H9 (cell line): ENCODE results near the gene BICD1. TPM values are rescaled to one million over a fixed set of nuclear protein-coding genes. Genes with fewer than 3 reads are reported as not detected.

Experiments used
- DNase-seq: peaks from one replicate; pipeline ENCODE4 v3.0.0-alpha.2; 2017
- H2AFZ ChIP-seq: one replicate; pipeline ENCODE4 v1.6.1; 2013; ENCODE audit warnings: mild to moderate bottlenecking, low read length, control low read depth, moderate library complexity
- H2AK5ac ChIP-seq: 2 replicates; pipeline ENCODE4 v1.6.1; 2013; ENCODE audit warnings: low read length, control low read depth, mixed read lengths; ENCODE audit not compliant: insufficient read length
- H2BK120ac ChIP-seq: one replicate; pipeline ENCODE4 v1.6.1; 2013; ENCODE audit warnings: low read depth, mild to moderate bottlenecking, low read length, control low read depth, inconsistent platforms; ENCODE audit not compliant: poor library complexity, severe bottlenecking
- H2BK12ac ChIP-seq: 2 replicates; pipeline ENCODE4 v1.6.1; 2013; ENCODE audit warnings: low read length, control low read depth, mixed read lengths, low read depth; ENCODE audit not compliant: insufficient read length
- H2BK15ac ChIP-seq: 2 replicates; pipeline ENCODE4 v1.6.1; 2013; ENCODE audit warnings: low read depth, low read length, control low read depth
- H2BK20ac ChIP-seq: one replicate; pipeline ENCODE4 v1.6.1; 2013; ENCODE audit warnings: low read depth, mild to moderate bottlenecking, low read length, control low read depth, inconsistent platforms; ENCODE audit not compliant: poor library complexity, severe bottlenecking
- H2BK5ac ChIP-seq: 2 replicates; pipeline ENCODE4 v1.6.1; 2013; ENCODE audit warnings: low read length, control low read depth, mixed read lengths; ENCODE audit not compliant: insufficient read length
- H3K14ac ChIP-seq: 2 replicates; pipeline ENCODE4 v1.6.1; 2013; ENCODE audit warnings: low read length, control low read depth; ENCODE audit not compliant: insufficient read depth
- H3K18ac ChIP-seq: 2 replicates; pipeline ENCODE4 v1.6.1; 2013; ENCODE audit warnings: low read depth, mild to moderate bottlenecking, mixed read lengths, low read length, control low read depth; ENCODE audit not compliant: insufficient read length
- H3K23ac ChIP-seq: 2 replicates; pipeline ENCODE4 v1.6.1; 2013; ENCODE audit warnings: low read length, control low read depth, mixed read lengths, low read depth; ENCODE audit not compliant: insufficient read length
- H3K23me2 ChIP-seq: 2 replicates; pipeline ENCODE4 v1.6.1; 2013; ENCODE audit warnings: low read depth, mild to moderate bottlenecking, mixed read lengths, low read length, control low read depth; ENCODE audit not compliant: insufficient read length, poor library complexity, severe bottlenecking
- H3K27ac ChIP-seq: 2 replicates; pipeline ENCODE4 v1.5.1; 2013; ENCODE audit warnings: low read length, control low read depth, mixed read lengths, low read depth; ENCODE audit not compliant: insufficient read length
- H3K27me3 ChIP-seq: 2 replicates; pipeline ENCODE4 v1.6.1; 2013; ENCODE audit warnings: low read length, control low read depth, inconsistent platforms; ENCODE audit not compliant: insufficient read depth
- H3K4ac ChIP-seq: 2 replicates; pipeline ENCODE4 v1.6.1; 2013; ENCODE audit warnings: low read depth, mild to moderate bottlenecking, control low read depth, inconsistent platforms, low read length, moderate library complexity
- H3K4me1 ChIP-seq: 2 replicates; pipeline ENCODE4 v1.6.1; 2013; ENCODE audit warnings: low read length, control low read depth, inconsistent platforms; ENCODE audit not compliant: insufficient read depth
- H3K4me2 ChIP-seq: 2 replicates; pipeline ENCODE4 v1.6.1; 2013; ENCODE audit warnings: low read length, control low read depth, mixed read lengths; ENCODE audit not compliant: insufficient read length, insufficient read depth
- H3K56ac ChIP-seq: 2 replicates; pipeline ENCODE4 v1.6.1; 2013; ENCODE audit warnings: low read depth, mild to moderate bottlenecking, mixed read lengths, low read length, control low read depth; ENCODE audit not compliant: insufficient read length
- H3K79me1 ChIP-seq: 2 replicates; pipeline ENCODE4 v1.6.1; 2013; ENCODE audit warnings: low read depth, mild to moderate bottlenecking, moderate library complexity, low read length, control low read depth, inconsistent platforms; ENCODE audit not compliant: insufficient read depth, poor library complexity, severe bottlenecking
- H3K79me2 ChIP-seq: 2 replicates; pipeline ENCODE4 v1.6.1; 2013; ENCODE audit warnings: low read length, control low read depth, inconsistent platforms; ENCODE audit not compliant: insufficient read depth
- H3K9ac ChIP-seq: 2 replicates; pipeline ENCODE4 v1.6.1; 2013; ENCODE audit warnings: low read length, control low read depth, mixed read lengths; ENCODE audit not compliant: insufficient read length; ENCODE audit errors: extremely low read depth
- H3K9me3 ChIP-seq: one replicate; pipeline ENCODE4 v1.6.1; 2013; ENCODE audit warnings: low read depth, low read length, inconsistent platforms; ENCODE audit not compliant: control insufficient read depth
- H3T11ph ChIP-seq: one replicate; pipeline ENCODE4 v1.6.1; 2013; ENCODE audit warnings: mild to moderate bottlenecking, low read length, control low read depth, inconsistent platforms
- H4K20me1 ChIP-seq: one replicate; pipeline ENCODE4 v1.6.1; 2013; ENCODE audit not compliant: control insufficient read depth, insufficient read length, insufficient read depth
- H4K5ac ChIP-seq: 2 replicates; pipeline ENCODE4 v1.6.1; 2013; ENCODE audit warnings: low read depth, mild to moderate bottlenecking, mixed read lengths, low read length, control low read depth; ENCODE audit not compliant: insufficient read length
- H4K8ac ChIP-seq: replicated peaks from 2 replicates; pipeline ENCODE4 v1.6.1; 2013; ENCODE audit warnings: low read length, control low read depth, mixed read lengths, low read depth; ENCODE audit not compliant: insufficient read length
- H4K91ac ChIP-seq: 2 replicates; pipeline ENCODE4 v1.6.1; 2013; ENCODE audit warnings: low read depth, mild to moderate bottlenecking, moderate library complexity, mixed read lengths, low read length, control low read depth; ENCODE audit not compliant: insufficient read length
- H3K27ac Mint-ChIP-seq, 3 experiments: 2 replicates in 2 of 3; 3 replicates in 1 of 3; pipeline ENCODE4 v1.8.0; 2020 to 2021; ENCODE audit warnings: mixed read lengths in 3 of 3, mild to moderate bottlenecking in 1 of 3, moderate library complexity in 1 of 3
- H3K27me3 Mint-ChIP-seq: 2 replicates; pipeline ENCODE4 v1.8.0; 2021; ENCODE audit warnings: low read depth, mild to moderate bottlenecking, moderate library complexity, mixed read lengths
- H3K36me3 Mint-ChIP-seq, 3 experiments: 2 replicates in 2 of 3; 3 replicates in 1 of 3; pipeline ENCODE4 v1.8.0; 2020 to 2021; ENCODE audit warnings: low read depth in 3 of 3, mixed read lengths in 3 of 3; ENCODE audit not compliant: insufficient read depth in 1 of 3
- H3K4me1 Mint-ChIP-seq, 2 experiments: 2 replicates each; pipeline ENCODE4 v1.8.0; 2020; ENCODE audit warnings: mixed read lengths in 2 of 2
- H3K4me3 Mint-ChIP-seq, 2 experiments: 2 replicates in 1 of 2; 3 replicates in 1 of 2; pipeline ENCODE4 v1.8.0; 2020 to 2021; ENCODE audit warnings: mild to moderate bottlenecking in 2 of 2, mixed read lengths in 2 of 2, moderate library complexity in 1 of 2
- H3K9me3 Mint-ChIP-seq, 2 experiments: 2 replicates in 1 of 2; 3 replicates in 1 of 2; pipeline ENCODE4 v1.8.0; 2020; ENCODE audit warnings: mild to moderate bottlenecking in 2 of 2, mixed read lengths in 2 of 2, moderate library complexity in 1 of 2
- CTCF ChIP-seq: fragments of 200-600 bp; sonication (generic); conservative IDR thresholded peaks from 3 replicates; pipeline ENCODE4 v1.8.0; 2021; ENCODE audit warnings: antibody characterized with exemption, mild to moderate bottlenecking
- WGBS: extraction: QIAGEN DNeasy Blood & Tissue Kit; methylation state at CpG from one replicate; pipeline ENCODE4 v1.1.7; 2013; ENCODE audit warnings: missing lambda C conversion rate, low lambda C conversion rate, mixed read lengths; ENCODE audit not compliant: insufficient read length; ENCODE audit errors: extremely low coverage; 5-methylcytosine and 5-hydroxymethylcytosine counted together
- total RNA-seq: library from RNA; stranded (reverse); gene quantifications from 2 replicates; pipeline ENCODE4 v1.2.1, GENCODE V29; 2021

Gene BICD1
- total RNA-seq, 1 experiment from 2014 or later: 134 TPM

GRCh38 chr12:32171211-32171610 lies 64.6 kb downstream of the BICD1 start:
- no peak overlapping the region for H3K56ac ChIP-seq
- H3K27ac ChIP-seq: no peak overlapping the region
- no peak overlapping the region for H2BK20ac ChIP-seq
- H4K91ac ChIP-seq: no peak overlapping the region
- H3K4me3 Mint-ChIP-seq: peak overlapping the region in 1 of 2 experiments; percentile 43; a peak in 3 of 5 replicates
- no peaks in the 10 kb centered on the region for H4K20me1 ChIP-seq
- no peak overlapping the region for H2BK120ac ChIP-seq
- no peak overlapping the region for H3K4ac ChIP-seq
- no peak overlapping the region for H3K23ac ChIP-seq
- peaks cover 2% of the 10 kb centered on the region; the same call in 1 of the 2 replicates for H3K79me2 ChIP-seq
- no peak overlapping the region for H2BK12ac ChIP-seq
- H3K23me2 ChIP-seq: no peaks in the 10 kb centered on the region
- peak overlapping the region in 2 of 3 experiments; percentile 26 to 72; a peak in 4 of 7 replicates for H3K27ac Mint-ChIP-seq
- H2BK15ac ChIP-seq: no peak overlapping the region
- no CpG with 5 or more reads among the region's 7 CpGs for WGBS
- H4K5ac ChIP-seq: no peak overlapping the region
- H2BK5ac ChIP-seq: no peak overlapping the region
- H3K4me1 Mint-ChIP-seq: peaks cover 24 to 31% of the 10 kb centered on the region in 2 experiments
- H3K36me3 Mint-ChIP-seq: peaks cover 3 to 32% (median 18%) of the 10 kb centered on the region in 3 experiments; a peak in 6 of 7 replicates
- H3T11ph ChIP-seq: no peak overlapping the region
- H3K9me3 Mint-ChIP-seq: no peaks in the 10 kb centered on the region
- no peak overlapping the region for H3K9ac ChIP-seq
- DNase-seq: no peak
- peaks cover 13% of the 10 kb centered on the region for H3K4me1 ChIP-seq
- no peak overlapping the region for H2AK5ac ChIP-seq
- H2AFZ ChIP-seq: no peak overlapping the region
- TF ChIP-seq CTCF: no peak
- no peak overlapping the region for H3K18ac ChIP-seq
- no peaks in the 10 kb centered on the region for H3K9me3 ChIP-seq
- no peaks in the 10 kb centered on the region for H3K27me3 ChIP-seq
- no peak overlapping the region for H4K8ac ChIP-seq
- H3K4me2 ChIP-seq: peak overlapping the region; percentile 34
- no peak overlapping the region for H3K14ac ChIP-seq
- no peaks in the 10 kb centered on the region for H3K27me3 Mint-ChIP-seq
- H3K79me1 ChIP-seq: peaks cover 13% of the 10 kb centered on the region
